Upper lobe of left lung (tissue), 6 donors: Measurements from ENCODE around the gene THSD7A. TPM values are rescaled to one million over a fixed set of nuclear protein-coding genes. Genes with fewer than 3 reads are reported as not detected.

Experiments used
- ATAC-seq, 2 donors: fragments of 200-7000 bp; cut with Tn5 transposase; one replicate each; pipeline ENCODE4 v1.9.1; 2022; ENCODE audit warnings: mild to moderate bottlenecking in 2 of 2, moderate library complexity in 2 of 2; ENCODE audit not compliant: low FRiP score in 2 of 2
- DNase-seq, 2 donors: peaks; one replicate each; pipeline ENCODE4 v3.0.0-alpha.2; 2019 to 2020
- H3K27ac ChIP-seq, 4 donors: fragments of 200-600 bp; sonication (generic); one replicate each; pipeline ENCODE4 v1.5.1; 2016 to 2019
- H3K27me3 ChIP-seq, 4 donors: fragments of 200-600 bp; sonication (generic); one replicate each; pipeline ENCODE4 v1.5.1; 2017 to 2019
- H3K36me3 ChIP-seq, 4 donors: fragments of 200-600 bp; sonication (generic); one replicate each; pipeline ENCODE4 v1.5.1; 2016 to 2019
- H3K4me1 ChIP-seq, 4 donors: fragments of 200-600 bp; sonication (generic); one replicate each; pipeline ENCODE4 v1.5.1; 2018 to 2019
- H3K4me3 ChIP-seq, 4 donors: fragments of 200-600 bp; sonication (generic); one replicate each; pipeline ENCODE4 v1.5.1; 2017 to 2019; ENCODE audit warnings: mild to moderate bottlenecking in 2 of 4, moderate library complexity in 1 of 4
- H3K9me3 ChIP-seq, 4 donors: fragments of 200-600 bp; sonication (generic); one replicate each; pipeline ENCODE4 v1.5.1; 2018 to 2019
- CTCF ChIP-seq, 6 experiments: fragments of 450-650 bp in 4 of 6; fragments of 200-600 bp in 2 of 6; sonication (generic) in 2 of 6; IDR thresholded peaks; one replicate each; pipeline ENCODE4 v1.5.1; 2016 to 2019; ENCODE audit warnings: antibody characterized with exemption in 6 of 6
- EP300 ChIP-seq, 4 donors: sonication (generic); formaldehyde crosslinking; IDR thresholded peaks; one replicate each; pipeline ENCODE4 v1.5.1; 2017; ENCODE audit warnings: antibody characterized with exemption in 4 of 4, control low read depth in 2 of 4
- POLR2A ChIP-seq, 4 donors: fragments of 450-650 bp; IDR thresholded peaks; one replicate each; pipeline ENCODE4 v1.5.1; 2016 to 2017; ENCODE audit warnings: antibody characterized with exemption in 4 of 4, mild to moderate bottlenecking in 2 of 4
- POLR2AphosphoS5 ChIP-seq, 2 donors: sonication (generic); formaldehyde crosslinking; IDR thresholded peaks; one replicate each; pipeline ENCODE4 v1.5.1; 2017; ENCODE audit warnings: antibody characterized with exemption in 2 of 2
- WGBS, 2 donors: methylation state at CpG; one replicate each; pipeline ENCODE4 v1.1.5; 2017 to 2018; 5-methylcytosine and 5-hydroxymethylcytosine counted together
- total RNA-seq, 6 donors: library from RNA; depleted of rRNA in 4 of 6; stranded (reverse); fragments of >200 nt in 4 of 6; gene quantifications; one replicate each; pipeline versions ENCODE4 v1.1.0 to v1.2.1, GENCODE V29; 2016 to 2021
- donor health status: DM: no; HTN: no; CAD: no; lungs with moderate emphysema.
- donor health status: DM: no; HTN: yes; CAD: no; lungs with severe emphysema.

Gene THSD7A
- total RNA-seq, 6 donors from 2014 or later = 5.1 to 15.7 (median 7.0) TPM

- H3K4me1 ChIP-seq = no peaks in the 10 kb centered on the region
- TF ChIP-seq POLR2A (IDR thresholded peaks at IDR 0.05) = no peak
- TF ChIP-seq POLR2AphosphoS5 (IDR thresholded peaks at IDR 0.05) = no peak
- TF ChIP-seq CTCF (IDR thresholded peaks at IDR 0.05) = no peak
- TF ChIP-seq EP300 (IDR thresholded peaks at IDR 0.05) = no peak
- no peak overlapping the region for H3K4me3 ChIP-seq
- H3K27me3 ChIP-seq = no peaks in the 10 kb centered on the region
- H3K36me3 ChIP-seq = no peaks in the 10 kb centered on the region
- no peak for DNase-seq
- WGBS, 2 donors = 87 to 90% methylated on average over 4 of the region's 4 CpGs
- no peak for ATAC-seq
- H3K27ac ChIP-seq = no peak overlapping the region
- H3K9me3 ChIP-seq = no peaks in the 10 kb centered on the region
These were observed 39.8 kb downstream of the THSD7A start for GRCh38 chr7:11792166-11792565.

- H3K4me3 ChIP-seq = no peak overlapping the region
These were observed 43.4 kb downstream of the THSD7A start for GRCh38 chr7:11788568-11788967.

GRCh38 chr7:11787534-11787933 lies 44.5 kb downstream of the THSD7A start:
- no peaks in the 10 kb centered on the region for H3K27me3 ChIP-seq
- 81 to 96% methylated on average over 4 of the region's 4 CpGs for WGBS, 2 donors
- ATAC-seq = no peak
- H3K4me1 ChIP-seq = no peaks in the 10 kb centered on the region
- no peak overlapping the region for H3K4me3 ChIP-seq
- TF ChIP-seq POLR2A (IDR thresholded peaks at IDR 0.05) (no peak), POLR2AphosphoS5 (IDR thresholded peaks at IDR 0.05) (no peak), CTCF (IDR thresholded peaks at IDR 0.05) (no peak), EP300 (IDR thresholded peaks at IDR 0.05) (no peak)
- H3K27ac ChIP-seq = no peak overlapping the region
- no peaks in the 10 kb centered on the region for H3K36me3 ChIP-seq
- H3K9me3 ChIP-seq = no peaks in the 10 kb centered on the region
- no peak for DNase-seq

More at GRCh38 chr7:11788568-11788967, 43.4 kb downstream of the THSD7A start:
- Histone ChIP-seq H3K4me1 (no peaks in the 10 kb centered on the region), H3K27me3 (no peaks in the 10 kb centered on the region), H3K27ac (no peak overlapping the region), H3K9me3 (no peaks in the 10 kb centered on the region), H3K36me3 (no peaks in the 10 kb centered on the region)
- WGBS, 2 donors = 92 to 93% methylated on average over 3 of the region's 3 CpGs
- no peak for TF ChIP-seq EP300 (IDR thresholded peaks at IDR 0.05)
- ATAC-seq (no peak), DNase-seq (no peak)

- 71 to 81% methylated on average over 2 of the region's 2 CpGs for WGBS, 2 donors
- ATAC-seq = no peak
These were observed 45.8 kb downstream of the THSD7A start for GRCh38 chr7:11786186-11786585.

GRCh38 chr7:11784769-11785536 lies 47.0 kb downstream of the THSD7A start:
- WGBS, 2 donors = 86 to 91% methylated on average over 3 of the region's 3 CpGs
- H3K27me3 ChIP-seq = no peaks in the 10 kb centered on the region
- H3K27ac ChIP-seq = no peak overlapping the region
- H3K4me3 ChIP-seq = no peak overlapping the region
- ATAC-seq (no peak), DNase-seq (no peak)
- no peak for TF ChIP-seq POLR2AphosphoS5 (IDR thresholded peaks at IDR 0.05)
- no peak for TF ChIP-seq CTCF (IDR thresholded peaks at IDR 0.05)
- no peak for TF ChIP-seq EP300 (IDR thresholded peaks at IDR 0.05)
- no peak for TF ChIP-seq POLR2A (IDR thresholded peaks at IDR 0.05)
- H3K36me3 ChIP-seq = no peaks in the 10 kb centered on the region
- no peaks in the 10 kb centered on the region for H3K9me3 ChIP-seq
- H3K4me1 ChIP-seq = no peaks in the 10 kb centered on the region

More at GRCh38 chr7:11786186-11786585, 45.8 kb downstream of the THSD7A start:
- no peaks in the 10 kb centered on the region for H3K4me1 ChIP-seq
- H3K27me3 ChIP-seq = no peaks in the 10 kb centered on the region
- no peak for DNase-seq
- no peaks in the 10 kb centered on the region for H3K9me3 ChIP-seq
- H3K27ac ChIP-seq = no peak overlapping the region
- H3K36me3 ChIP-seq = no peaks in the 10 kb centered on the region
- TF ChIP-seq POLR2AphosphoS5 (IDR thresholded peaks at IDR 0.05) (no peak), CTCF (IDR thresholded peaks at IDR 0.05) (peak in 1 of 6 experiments; percentile 6)
- no peak overlapping the region for H3K4me3 ChIP-seq
